ENCODE data around the gene FNIP1.
"Not testable (repeated sequence)": the region's sequence is repeated elsewhere in the genome, so short reads cannot be mapped to it uniquely, and the experiment has no call there.

Gene FNIP1

GRCh38 chr5:131607903-131608540 lies 188.8 kb downstream of the FNIP1 start:
- DNase-seq (ENCODE audit: low read depth in 2 of 2), result no peak

DNA sequence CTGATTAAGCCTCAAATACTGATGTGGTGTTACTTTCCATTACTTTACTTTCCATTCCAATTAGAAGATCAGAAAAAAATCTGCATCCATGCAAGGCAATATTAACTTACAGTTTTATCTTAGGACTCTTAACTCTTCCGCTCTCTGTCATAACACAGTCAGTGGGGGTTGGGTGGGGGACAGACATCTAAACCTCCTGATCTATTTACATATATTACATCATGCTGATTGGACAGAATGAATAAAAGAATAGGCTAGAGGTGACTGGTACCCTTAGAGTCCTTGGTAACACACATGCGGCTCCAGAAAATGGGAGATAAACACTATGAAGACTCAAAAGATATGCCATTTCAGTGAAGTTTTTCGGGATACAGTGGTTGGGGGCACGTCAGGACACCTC lies 189.4 kb downstream of the FNIP1 start:
- no peak for DNase-seq (ENCODE audit: low read depth in 2 of 2)

DNA sequence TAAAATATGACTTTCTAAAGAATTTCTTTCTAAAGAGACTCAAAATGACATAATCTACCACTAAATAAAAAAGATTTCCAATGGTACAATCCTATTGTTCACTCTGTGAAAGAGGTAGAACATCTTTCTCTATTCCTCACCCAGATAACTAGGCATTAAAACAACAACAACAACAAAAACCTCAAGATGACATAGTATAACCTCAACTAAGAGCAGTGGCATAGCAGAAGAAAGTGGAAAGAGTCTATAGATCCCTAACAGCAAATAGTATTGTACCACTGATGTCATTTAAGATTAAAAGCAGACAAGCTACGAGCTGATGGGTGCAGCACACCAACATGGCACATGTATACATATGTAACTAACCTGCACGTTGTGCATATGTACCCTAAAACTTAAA lies 191.7 kb downstream of the FNIP1 start:
- no peak for DNase-seq (ENCODE audit: low read depth in 2 of 2)

- DNase-seq (ENCODE audit: low read depth in 2 of 2), result no peak
Measured at GRCh38 chr5:131595088-131596033, 201.5 kb downstream of the FNIP1 start.

DNA sequence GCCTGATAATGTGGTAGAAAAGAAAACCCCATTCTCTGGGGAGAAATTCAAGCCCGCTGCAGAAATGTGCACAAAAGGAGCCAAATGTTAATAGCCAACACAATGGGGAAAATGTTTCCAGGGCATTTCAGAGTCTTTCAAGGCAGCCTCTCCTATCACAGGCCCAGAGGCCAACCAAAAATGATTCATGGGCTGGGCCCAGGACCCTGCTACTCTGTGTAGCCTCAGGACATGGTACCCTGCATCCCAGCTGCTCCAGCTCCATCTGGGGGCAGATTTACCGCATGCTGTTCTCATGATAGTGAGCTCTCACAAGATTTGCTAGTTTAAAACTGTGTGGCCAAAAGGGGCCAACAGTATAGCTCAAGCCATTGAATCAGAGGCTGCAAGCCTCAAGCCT lies 202.9 kb downstream of the FNIP1 start:
- DNase-seq (ENCODE audit: low read depth in 2 of 2), result no peak

GRCh38 chr5:131593436-131593835 lies 203.4 kb downstream of the FNIP1 start:
- DNase-seq (ENCODE audit: low read depth in 2 of 2), result not testable (repeated sequence)

Measured in stimulated activated CD8-positive, alpha-beta memory T cell treated with anti-CD3 and anti-CD28 coated beads, Interleukin-2, amount 100 ng/mL, for 1 hour (primary cell).